HEK293 (cell line): ENCODE results near the gene ARHGAP27.

Experiments used
- CTCF ChIA-PET: fragments of 350-600 bp; formaldehyde crosslinking; extraction: SDS; loops from one replicate; lab custom pipeline; 2021; ENCODE audit warnings: antibody characterized with exemption; lab: Yijun Ruan, JAX
- POLR2A ChIA-PET: fragments of 300-600 bp; formaldehyde crosslinking; extraction: SDS; loops from one replicate; lab custom pipeline; 2020; ENCODE audit warnings: antibody characterized with exemption, inconsistent platforms; lab: Yijun Ruan, JAX
- H3K27ac ChIP-seq: fragments of 200-500 bp; sonication (Bioruptor generic); 2 replicates; pipeline ENCODE4 v1.5.1; 2014; ENCODE audit warnings: low read depth, low read length, control low read depth, inconsistent platforms; ENCODE audit errors: extremely low read depth
- H3K36me3 ChIP-seq, 2 experiments: fragments of 200-500 bp in 1 of 2; sonication (Bioruptor generic) in 1 of 2; 1 replicate in 1 of 2; 2 replicates in 1 of 2; pipeline ENCODE4 v1.5.1; 2014 to 2017; ENCODE audit warnings: inconsistent platforms in 2 of 2, low read length in 2 of 2; ENCODE audit not compliant: control insufficient read depth in 2 of 2, insufficient read depth in 1 of 2
- H3K4me1 ChIP-seq: fragments of 200-500 bp; sonication (Bioruptor generic); 2 replicates; pipeline ENCODE4 v1.5.1; 2014; ENCODE audit warnings: mild to moderate bottlenecking, low read length, inconsistent platforms; ENCODE audit not compliant: control insufficient read depth, insufficient read depth
- H3K4me3 ChIP-seq: 2 replicates; pipeline ENCODE4 v1.5.1; 2011; ENCODE audit warnings: low read depth, mild to moderate bottlenecking, control low read depth, low read length, moderate library complexity
- H3K9me3 ChIP-seq: fragments of 200-500 bp; sonication (Bioruptor generic); 2 replicates; pipeline ENCODE4 v1.5.1; 2014; ENCODE audit warnings: low read depth, low read length, inconsistent platforms; ENCODE audit not compliant: control insufficient read depth, insufficient read depth
- EGR2 ChIP-seq: fragments of 450-650 bp; formaldehyde crosslinking; IDR thresholded peaks from 2 replicates; pipeline ENCODE4 v1.5.1; 2016; ENCODE audit warnings: low read depth, missing biosample characterization, missing genetic modification characterization
- FEZF1 ChIP-seq: fragments of 450-650 bp; formaldehyde crosslinking; IDR thresholded peaks from 2 replicates; pipeline ENCODE4 v1.5.1; 2016; ENCODE audit warnings: missing biosample characterization, missing genetic modification characterization
- GLI4 ChIP-seq: fragments of 450-650 bp; formaldehyde crosslinking; IDR thresholded peaks from 2 replicates; pipeline ENCODE4 v1.5.1; 2016; ENCODE audit warnings: missing biosample characterization, missing genetic modification characterization
- SETDB1 ChIP-seq: IDR thresholded peaks from one replicate; pipeline ENCODE4 v1.6.1; 2017; ENCODE audit warnings: mild to moderate bottlenecking, low read length, moderate library complexity, mixed read lengths; ENCODE audit not compliant: insufficient read length
- TCF7L2 ChIP-seq: IDR thresholded peaks from 2 replicates; pipeline ENCODE4 v1.6.1; 2011; ENCODE audit warnings: low read depth, mild to moderate bottlenecking, inconsistent platforms, low read length, moderate library complexity, borderline replicate concordance
- TSHZ1 ChIP-seq: fragments of 450-650 bp; formaldehyde crosslinking; IDR thresholded peaks from 2 replicates; pipeline ENCODE4 v1.5.1; 2016; ENCODE audit warnings: missing biosample characterization, missing genetic modification characterization, borderline replicate concordance
- YY1 ChIP-seq: fragments of 450-650 bp; formaldehyde crosslinking; IDR thresholded peaks from 2 replicates; pipeline ENCODE4 v1.5.1; 2018; ENCODE audit warnings: missing biosample characterization, missing genetic modification characterization
- ZBTB20 ChIP-seq: fragments of 450-650 bp; formaldehyde crosslinking; IDR thresholded peaks from 2 replicates; pipeline ENCODE4 v1.5.1; 2016; ENCODE audit warnings: missing biosample characterization, missing genetic modification characterization
- ZEB2 ChIP-seq: fragments of 450-650 bp; formaldehyde crosslinking; IDR thresholded peaks from 2 replicates; pipeline ENCODE4 v1.5.1; 2016; ENCODE audit warnings: missing biosample characterization, missing genetic modification characterization
- ZFP37 ChIP-seq: fragments of 450-650 bp; formaldehyde crosslinking; IDR thresholded peaks from 2 replicates; pipeline ENCODE4 v1.5.1; 2016; ENCODE audit warnings: missing biosample characterization, missing genetic modification characterization
- ZNF132 ChIP-seq: fragments of 450-650 bp; formaldehyde crosslinking; IDR thresholded peaks from 2 replicates; pipeline ENCODE4 v1.5.1; 2017; ENCODE audit warnings: missing biosample characterization, missing genetic modification characterization, borderline replicate concordance
- ZNF140 ChIP-seq: fragments of 450-650 bp; formaldehyde crosslinking; IDR thresholded peaks from 2 replicates; pipeline ENCODE4 v1.5.1; 2016; ENCODE audit warnings: missing biosample characterization, missing genetic modification characterization
- ZNF248 ChIP-seq: fragments of 450-650 bp; formaldehyde crosslinking; IDR thresholded peaks from 2 replicates; pipeline ENCODE4 v1.5.1; 2017; ENCODE audit warnings: missing biosample characterization, missing genetic modification characterization
- ZNF341 ChIP-seq: fragments of 450-650 bp; formaldehyde crosslinking; IDR thresholded peaks from 2 replicates; pipeline ENCODE4; 2016; ENCODE audit warnings: low read depth, missing biosample characterization, missing genetic modification characterization
- ZNF433 ChIP-seq: fragments of 450-650 bp; formaldehyde crosslinking; IDR thresholded peaks from 2 replicates; pipeline ENCODE4 v1.5.1; 2016; ENCODE audit warnings: missing biosample characterization, missing genetic modification characterization, low read depth
- ZNF707 ChIP-seq: fragments of 450-650 bp; formaldehyde crosslinking; IDR thresholded peaks from 2 replicates; pipeline ENCODE4 v1.5.1; 2016; ENCODE audit warnings: missing biosample characterization, missing genetic modification characterization
- ZNF785 ChIP-seq: fragments of 450-650 bp; formaldehyde crosslinking; IDR thresholded peaks from 2 replicates; pipeline ENCODE4 v1.5.1; 2016; ENCODE audit warnings: missing biosample characterization, missing genetic modification characterization
- ZXDB ChIP-seq: fragments of 450-650 bp; formaldehyde crosslinking; IDR thresholded peaks from 2 replicates; pipeline ENCODE4 v1.5.1; 2016; ENCODE audit warnings: missing biosample characterization, missing genetic modification characterization
- TF ChIP-seq, protein P1 (sequence below): fragments of 450-650 bp; IDR thresholded peaks from 2 replicates; pipeline ENCODE4 v1.5.1; 2018; ENCODE audit warnings: missing biosample characterization, missing genetic modification characterization
- TF ChIP-seq, protein P2 (sequence below): fragments of 450-650 bp; formaldehyde crosslinking; IDR thresholded peaks from 2 replicates; pipeline ENCODE4 v1.5.1; 2016; ENCODE audit warnings: missing biosample characterization, missing genetic modification characterization, low read depth

ARHGAP27 gene

GRCh38 chr17:45367216-45367615 is 65.5 kb downstream of the ARHGAP27 start:
- Histone ChIP-seq H3K9me3 (no peaks in the 10 kb centered on the region), H3K4me1 (0 out of 2 replicates have a peak, but pooled peaks cover 7% of the 10 kb centered on the region), H3K27ac (no peak overlapping the region), H3K36me3 (no peaks in the 10 kb centered on the region), H3K4me3 (no peak overlapping the region)
- TF ChIP-seq, protein P1, sequence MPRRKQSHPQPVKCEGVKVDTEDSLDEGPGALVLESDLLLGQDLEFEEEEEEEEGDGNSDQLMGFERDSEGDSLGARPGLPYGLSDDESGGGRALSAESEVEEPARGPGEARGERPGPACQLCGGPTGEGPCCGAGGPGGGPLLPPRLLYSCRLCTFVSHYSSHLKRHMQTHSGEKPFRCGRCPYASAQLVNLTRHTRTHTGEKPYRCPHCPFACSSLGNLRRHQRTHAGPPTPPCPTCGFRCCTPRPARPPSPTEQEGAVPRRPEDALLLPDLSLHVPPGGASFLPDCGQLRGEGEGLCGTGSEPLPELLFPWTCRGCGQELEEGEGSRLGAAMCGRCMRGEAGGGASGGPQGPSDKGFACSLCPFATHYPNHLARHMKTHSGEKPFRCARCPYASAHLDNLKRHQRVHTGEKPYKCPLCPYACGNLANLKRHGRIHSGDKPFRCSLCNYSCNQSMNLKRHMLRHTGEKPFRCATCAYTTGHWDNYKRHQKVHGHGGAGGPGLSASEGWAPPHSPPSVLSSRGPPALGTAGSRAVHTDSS (tag by site-specific recombination), result peak; percentile 67
- no peak for TF ChIP-seq YY1
- POLR2A ChIA-PET, result no interaction called here
- CTCF ChIA-PET, result interaction anchor here (0.9 to 1.8 kb wide), 4 partner anchors 18 to 232 kb away, joined by 3 to 6 read pairs (median 3); partner anchors contain the start of gene ACBD4

GRCh38 chr17:45366691-45367090 is 66.0 kb downstream of the ARHGAP27 start:
- POLR2A ChIA-PET, result no interaction called here
- H3K4me1 ChIP-seq, result 0 out of 2 replicates have a peak, but pooled peaks cover 4% of the 10 kb centered on the region

DNA sequence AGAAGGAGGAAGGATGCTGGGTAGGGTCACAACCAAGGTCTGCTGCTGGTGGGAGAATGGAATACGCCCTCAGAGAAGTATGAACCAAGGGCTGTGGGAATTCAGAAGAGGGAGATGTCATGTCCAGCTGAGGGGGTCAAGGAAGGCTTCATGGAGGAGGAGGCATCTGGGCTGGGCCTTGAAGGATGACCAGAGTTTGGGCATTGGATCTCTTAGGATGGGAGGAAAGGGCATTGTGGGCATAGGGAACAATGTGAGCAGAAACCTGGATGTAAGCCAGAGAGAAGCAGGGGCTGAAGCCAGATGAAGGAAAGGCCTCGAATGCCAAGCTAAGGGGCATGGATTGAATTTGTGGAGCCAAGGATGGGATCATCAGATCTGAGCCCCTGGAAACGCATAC is 66.6 kb downstream of the ARHGAP27 start:
- Histone ChIP-seq H3K4me1 (0 out of 2 replicates have a peak, but pooled peaks cover under 1% of the 10 kb centered on the region), H3K27ac (no peak overlapping the region), H3K4me3 (no peak overlapping the region), H3K9me3 (no peaks in the 10 kb centered on the region), H3K36me3 (no peaks in the 10 kb centered on the region)
- TF ChIP-seq SETDB1 (no peak), FEZF1 (tag by site-specific recombination) (no peak), EGR2 (tag by site-specific recombination) (no peak), ZNF341 (tag by site-specific recombination) (no peak), GLI4 (peak; percentile 100), ZNF132 (tag by site-specific recombination) (no peak), ZXDB (tag by site-specific recombination) (no peak), ZNF433 (tag by site-specific recombination) (no peak), ZNF707 (tag by site-specific recombination) (no peak)
- ChIA-PET POLR2A (interaction anchor here (1.6 kb wide), 1 partner anchor 49 kb away, joined by 4 read pairs; the partner anchor contains the start of gene MAP3K14), CTCF (interaction anchor here (0.5 to 1.8 kb wide), 3 partner anchors 10 to 94 kb away, joined by 3 to 6 read pairs (median 4); no protein-coding TSS in a partner anchor)

More at GRCh38 chr17:45366691-45367090, 66.0 kb downstream of the ARHGAP27 start:
- no peaks in the 10 kb centered on the region for H3K36me3 ChIP-seq
- TF ChIP-seq ZNF785 (tag by site-specific recombination) (no peak), ZFP37 (tag by site-specific recombination) (no peak), ZNF140 (tag by site-specific recombination) (no peak), TCF7L2 (no peak), ZNF248 (tag by site-specific recombination) (no peak), ZBTB20 (tag by site-specific recombination) (no peak), ZEB2 (tag by site-specific recombination) (no peak), TSHZ1 (no peak)
- TF ChIP-seq, protein P2, sequence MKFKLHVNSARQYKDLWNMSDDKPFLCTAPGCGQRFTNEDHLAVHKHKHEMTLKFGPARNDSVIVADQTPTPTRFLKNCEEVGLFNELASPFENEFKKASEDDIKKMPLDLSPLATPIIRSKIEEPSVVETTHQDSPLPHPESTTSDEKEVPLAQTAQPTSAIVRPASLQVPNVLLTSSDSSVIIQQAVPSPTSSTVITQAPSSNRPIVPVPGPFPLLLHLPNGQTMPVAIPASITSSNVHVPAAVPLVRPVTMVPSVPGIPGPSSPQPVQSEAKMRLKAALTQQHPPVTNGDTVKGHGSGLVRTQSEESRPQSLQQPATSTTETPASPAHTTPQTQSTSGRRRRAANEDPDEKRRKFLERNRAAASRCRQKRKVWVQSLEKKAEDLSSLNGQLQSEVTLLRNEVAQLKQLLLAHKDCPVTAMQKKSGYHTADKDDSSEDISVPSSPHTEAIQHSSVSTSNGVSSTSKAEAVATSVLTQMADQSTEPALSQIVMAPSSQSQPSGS (tag by site-specific recombination), result no peak
- TF ChIP-seq, all 188 proteins: peak for 0
- CTCF ChIA-PET, result interaction anchor here (0.9 to 1.8 kb wide), 5 partner anchors 19 to 231 kb away, joined by 3 to 6 read pairs (median 3); partner anchors contain the start of gene ACBD4
- H3K9me3 ChIP-seq, result no peaks in the 10 kb centered on the region
- H3K4me3 ChIP-seq, result no peak overlapping the region
- H3K27ac ChIP-seq, result no peak overlapping the region
